GM21367 (cell line): ENCODE measurements around the gene HES1.

ENCODE experiments used
- ATAC-seq: cut with Tn5 transposase; IDR thresholded peaks from one replicate; pipeline ENCODE4 v1.9.1; 2021; ENCODE audit not compliant: unreplicated experiment

Gene HES1

DNA sequence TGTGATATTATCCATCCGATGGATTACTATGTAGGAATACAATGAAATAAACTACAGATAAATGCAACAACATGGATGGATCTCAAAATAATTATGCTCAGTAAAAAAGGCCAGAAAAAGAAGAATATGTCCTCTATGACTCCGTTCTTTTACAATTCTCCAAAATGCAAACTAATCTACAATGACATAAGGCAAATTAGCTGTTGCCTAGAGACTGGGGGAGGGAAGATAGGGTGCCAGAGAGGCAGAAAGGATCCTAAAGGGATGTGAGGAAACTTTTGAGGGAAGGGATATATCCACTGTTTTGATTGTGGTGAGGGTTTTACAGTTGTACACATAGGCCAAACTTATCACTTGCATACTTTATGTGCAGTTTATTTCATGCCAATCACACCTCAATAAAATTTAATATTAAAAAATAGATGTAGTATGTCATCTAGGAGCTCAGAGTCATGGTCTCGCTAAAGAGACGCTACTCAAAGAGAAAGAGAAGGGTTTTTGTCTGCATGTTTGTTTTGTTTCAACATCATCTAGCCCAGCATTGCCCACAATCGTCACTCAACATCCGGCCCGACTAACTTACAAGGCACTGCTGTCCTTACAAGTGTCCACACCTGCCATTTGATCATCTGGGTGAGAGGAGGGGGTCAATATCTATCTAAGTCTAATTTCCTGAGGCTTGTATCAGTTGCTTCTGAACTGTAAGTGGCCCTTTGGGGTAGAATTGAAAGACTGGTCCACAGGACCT lies 29.5 kb downstream of the HES1 start:
- ATAC-seq = no peak

- ATAC-seq = no peak
Observed at GRCh38 chr3:194166682-194167479, 30.9 kb downstream of the HES1 start.

DNA sequence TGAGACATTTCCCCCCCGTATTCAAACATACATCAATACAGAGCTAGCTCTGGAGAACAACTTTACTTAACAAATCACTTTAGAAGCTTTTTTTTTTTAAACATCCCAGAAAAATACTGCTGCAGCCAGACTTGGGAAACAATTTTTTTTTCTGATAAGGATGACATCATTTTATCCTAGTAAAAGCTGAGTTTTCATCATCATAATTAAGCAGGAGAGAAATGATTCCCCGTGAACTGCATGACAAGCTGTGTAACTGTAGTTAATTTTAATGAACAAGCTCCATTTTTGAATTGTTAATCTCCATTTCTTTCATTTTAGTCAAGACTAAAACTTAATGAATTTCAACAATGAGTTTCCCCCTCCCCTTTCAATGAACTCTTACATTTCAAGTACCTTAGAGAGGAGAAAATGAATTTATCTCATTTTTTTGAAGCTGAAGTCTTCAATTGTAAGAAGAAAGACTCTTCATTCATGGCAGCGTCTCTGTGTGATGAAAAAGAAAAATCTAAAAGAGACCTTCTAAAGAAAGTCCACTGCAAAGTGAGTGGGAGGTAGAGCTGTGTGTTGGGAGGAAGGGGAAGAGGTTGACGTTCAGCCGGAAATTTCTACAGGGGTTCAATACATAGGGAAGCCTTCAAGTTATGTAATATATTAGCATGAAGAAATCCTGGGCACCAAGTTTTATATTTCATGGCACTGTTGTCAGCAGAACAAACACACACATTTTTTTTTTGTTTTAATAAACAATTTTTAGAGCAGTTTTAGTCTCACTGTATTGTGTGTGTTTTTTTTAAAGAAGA lies 31.7 kb downstream of the HES1 start:
- ATAC-seq = no peak

DNA sequence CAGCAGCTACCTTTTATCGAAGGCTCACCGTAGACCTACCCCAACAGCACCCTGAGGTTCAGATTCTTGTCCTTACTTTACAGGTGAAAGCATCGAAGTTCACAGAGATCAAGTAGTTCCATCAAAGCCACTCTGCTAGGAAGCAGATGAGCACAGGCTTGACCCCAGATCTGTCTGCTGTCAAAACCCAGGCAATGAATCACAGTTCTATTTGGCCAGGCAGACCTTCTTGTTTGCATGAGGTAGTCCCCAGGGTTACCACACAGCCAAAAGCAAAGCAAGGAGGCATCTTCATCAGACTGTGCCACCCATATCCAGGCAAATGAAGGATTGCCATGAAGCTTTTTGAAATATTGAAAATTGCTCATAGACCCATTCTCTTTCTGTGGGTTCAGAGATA lies 33.0 kb downstream of the HES1 start:
- no peak for ATAC-seq

DNA sequence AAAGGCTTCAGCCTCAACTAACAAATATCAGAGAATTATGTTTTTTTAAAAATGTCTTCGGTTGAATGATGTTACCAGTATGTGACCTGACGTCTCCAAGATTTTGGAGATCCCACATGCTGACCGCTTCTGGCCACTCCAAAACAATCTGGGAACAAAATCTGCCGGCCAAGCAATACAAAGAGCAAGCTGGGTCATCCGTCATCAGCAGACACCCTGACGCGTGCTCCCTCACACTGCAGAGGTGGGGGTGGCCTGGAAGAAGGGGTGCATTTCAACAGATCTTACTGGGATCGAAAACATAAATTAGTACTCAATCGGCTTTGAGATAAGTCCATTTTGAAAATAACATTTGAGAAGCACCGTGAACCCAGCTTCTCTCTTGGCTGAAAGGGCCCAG lies 33.6 kb downstream of the HES1 start:
- ATAC-seq = no peak

- no peak for ATAC-seq
Observed at GRCh38 chr3:194170793-194171192, 34.8 kb downstream of the HES1 start.

DNA sequence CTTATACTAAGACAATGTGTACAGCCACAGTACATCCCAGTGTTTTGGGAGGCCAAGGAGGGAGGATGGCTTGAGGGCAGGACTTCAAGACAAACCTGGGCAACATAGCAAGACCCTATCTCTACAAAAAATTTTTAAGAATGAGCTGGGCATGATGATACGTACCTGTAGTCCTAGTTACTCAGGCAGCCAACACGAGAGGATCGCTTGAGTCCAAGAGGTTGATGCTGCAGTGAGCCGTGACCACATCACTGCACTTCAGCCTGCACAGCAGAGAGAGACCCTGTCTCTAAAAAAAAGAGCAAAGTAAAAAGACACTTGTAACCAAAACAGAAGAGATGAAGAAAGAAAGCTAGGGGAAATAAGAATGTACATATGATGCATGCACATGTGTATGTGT lies 38.5 kb downstream of the HES1 start:
- ATAC-seq = no peak

DNA sequence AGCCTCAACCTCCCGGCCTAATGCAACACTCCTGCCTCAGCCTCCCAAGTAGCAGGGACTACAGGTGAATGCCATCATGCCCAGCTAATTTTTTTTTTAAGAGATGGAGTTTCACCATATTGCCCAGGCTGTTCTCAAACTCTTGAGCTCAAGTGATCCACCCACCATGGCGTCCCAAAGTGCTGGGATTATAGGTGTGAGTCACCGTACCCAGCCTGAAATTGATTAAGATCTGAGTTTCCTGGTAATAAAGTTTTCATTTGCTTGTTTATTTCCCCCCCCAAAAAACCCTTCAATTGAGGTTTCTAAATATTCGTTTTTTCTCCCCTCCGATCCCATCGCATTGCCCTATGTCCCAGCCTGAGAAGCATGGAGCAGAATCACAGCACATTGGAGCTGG lies 39.0 kb downstream of the HES1 start:
- ATAC-seq = no peak

GRCh38 chr3:194176274-194176991 lies 40.5 kb downstream of the HES1 start:
- ATAC-seq = no peak

DNA sequence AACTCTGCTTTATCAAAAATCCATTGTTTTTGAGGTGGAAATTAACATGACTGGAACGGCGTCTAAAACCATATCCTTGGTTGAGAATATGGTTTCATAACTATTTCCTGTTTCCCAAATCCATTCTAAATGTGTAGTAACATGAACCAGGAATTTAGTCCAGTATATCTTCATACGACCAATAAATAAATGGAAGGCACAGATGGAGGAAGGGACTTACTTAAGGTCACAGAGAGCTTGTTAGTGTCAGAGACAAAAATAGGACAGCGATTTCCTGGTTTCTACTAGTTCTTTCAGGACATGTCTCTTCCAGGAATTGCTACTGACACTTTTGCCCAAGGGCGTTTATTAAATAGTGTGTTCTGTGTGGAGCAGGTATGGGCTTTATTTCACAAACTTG lies 41.2 kb downstream of the HES1 start:
- ATAC-seq = no peak

DNA sequence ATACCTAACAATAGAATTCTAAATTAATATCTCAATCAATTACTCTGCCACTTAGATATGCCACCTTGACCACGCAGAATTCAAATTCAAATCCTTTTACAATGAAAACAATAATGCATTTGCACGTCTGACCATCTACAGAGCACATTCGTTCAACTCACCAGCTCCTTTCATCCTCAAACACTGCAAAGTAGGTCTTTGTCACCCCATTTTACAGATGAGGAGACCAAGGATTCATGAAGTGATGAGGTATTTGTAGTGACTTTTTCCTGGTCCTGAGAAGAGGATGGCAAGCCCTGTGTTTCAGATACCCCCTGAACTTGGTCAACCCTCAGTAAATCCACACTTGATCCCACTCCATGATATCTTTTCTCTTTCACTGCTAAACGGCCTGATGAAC lies 42.2 kb downstream of the HES1 start:
- no peak for ATAC-seq

- no peak for ATAC-seq
Observed at GRCh38 chr3:194178669-194179068, 42.7 kb downstream of the HES1 start.

GRCh38 chr3:194180570-194180969 lies 44.6 kb downstream of the HES1 start:
- ATAC-seq = no peak

DNA sequence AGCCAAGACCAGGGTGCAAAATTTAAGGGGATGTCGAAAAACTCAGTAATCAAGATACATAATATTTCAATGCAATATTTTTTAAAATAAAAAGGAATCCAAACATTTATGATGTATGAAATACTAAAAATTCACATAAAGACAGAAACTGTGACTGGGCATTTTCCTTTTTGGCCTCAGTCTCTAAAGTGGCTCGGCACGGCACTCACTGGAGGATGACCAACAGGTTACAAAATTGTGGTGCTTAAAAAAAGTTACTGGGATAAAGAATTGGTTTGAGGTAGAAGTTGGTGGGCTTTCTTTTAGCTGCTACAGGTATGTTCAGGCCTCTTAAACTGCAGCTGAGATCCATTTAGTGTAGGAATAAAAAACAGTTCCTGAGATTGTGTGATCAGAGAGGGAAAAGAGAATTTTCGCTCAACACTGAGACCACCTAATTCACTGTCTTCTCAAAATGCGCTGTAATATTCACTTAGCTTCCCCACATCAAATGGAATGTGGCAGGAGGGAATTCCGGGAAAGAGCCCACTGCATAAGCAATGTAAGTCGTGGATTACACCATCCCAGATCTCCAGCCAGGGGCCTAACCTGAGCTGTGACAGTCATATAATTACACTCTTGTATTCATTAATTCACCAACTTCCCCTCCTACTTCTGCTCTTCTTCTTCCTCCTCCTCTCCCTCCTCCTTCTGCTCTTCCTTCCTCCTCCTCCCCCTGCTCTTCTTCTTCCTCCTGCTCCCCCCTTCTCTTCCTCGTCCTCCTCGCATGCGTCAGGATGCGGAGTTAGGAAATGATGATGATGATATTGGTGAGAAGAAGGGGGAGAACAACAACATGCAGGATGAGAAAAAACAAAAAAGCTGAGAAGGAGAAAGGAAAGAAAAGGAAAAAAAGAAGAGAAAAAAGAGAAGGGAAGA lies 45.9 kb downstream of the HES1 start:
- no peak for ATAC-seq

GRCh38 chr3:194183271-194183670 lies 47.3 kb downstream of the HES1 start:
- no peak for ATAC-seq

GRCh38 chr3:194184265-194184751 lies 48.4 kb downstream of the HES1 start:
- ATAC-seq = no peak

GRCh38 chr3:194184801-194185200 lies 48.9 kb downstream of the HES1 start:
- ATAC-seq = no peak

DNA sequence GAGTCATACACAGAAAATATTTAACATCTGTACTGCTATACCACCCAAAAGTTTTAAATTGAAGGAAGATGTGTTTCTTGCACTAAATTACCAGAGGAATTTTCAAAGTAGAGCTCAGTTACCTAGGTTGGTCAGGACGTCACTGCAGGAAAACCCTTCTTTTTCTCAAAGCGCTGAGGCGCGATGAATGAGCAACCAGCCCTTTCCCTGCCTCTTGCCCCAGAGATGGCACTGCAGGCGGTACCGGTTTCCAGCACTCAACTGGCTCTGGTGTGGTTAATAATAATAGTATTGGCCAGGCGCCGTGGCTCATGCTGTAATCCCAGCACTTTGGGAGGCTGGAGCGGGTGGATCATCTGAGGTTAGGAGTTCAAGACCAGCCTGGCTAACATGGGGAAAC lies 49.3 kb downstream of the HES1 start:
- no peak for ATAC-seq

DNA sequence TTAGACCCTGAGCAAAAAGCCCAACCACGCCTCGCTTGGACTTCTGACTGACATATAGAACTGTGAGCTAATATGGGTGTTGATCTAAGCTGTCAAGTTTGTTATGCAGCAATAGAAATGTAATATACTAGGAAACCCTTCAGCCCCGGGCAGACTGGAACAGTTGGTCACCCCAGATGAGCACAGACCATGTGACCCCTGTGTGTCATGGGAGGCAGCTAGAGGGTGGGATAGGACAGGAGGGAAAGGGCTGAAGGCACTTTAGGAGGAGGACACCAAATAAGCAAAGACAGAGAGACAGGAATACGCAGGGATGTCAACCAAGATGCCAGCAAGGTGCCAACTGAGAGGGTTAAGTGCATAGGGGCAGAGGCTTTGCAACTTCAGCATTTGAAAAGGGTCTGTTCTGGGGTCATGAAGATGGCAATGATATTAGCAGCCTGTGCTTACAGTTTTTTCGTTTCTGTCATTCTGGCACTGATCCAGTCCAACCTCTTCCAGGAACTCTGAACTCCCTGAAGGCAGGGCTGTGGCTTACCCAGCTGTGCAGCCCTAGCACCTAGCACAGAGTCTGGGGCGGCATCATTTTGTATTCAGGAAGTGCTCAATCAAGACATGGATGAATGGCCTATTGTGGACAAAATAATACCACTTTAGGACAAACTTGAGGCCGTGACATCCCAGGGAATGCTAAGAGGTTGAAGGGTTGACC lies 51.4 kb downstream of the HES1 start:
- no peak for ATAC-seq
